GM19468 (cell line): Measurements from ENCODE around the gene COL9A2.

Source experiments
- ATAC-seq: cut with Tn5 transposase; IDR thresholded peaks from one replicate; pipeline ENCODE4 v1.9.1; 2021; ENCODE audit warnings: mild to moderate bottlenecking, moderate library complexity, moderate number of reproducible peaks; ENCODE audit not compliant: unreplicated experiment; ENCODE audit errors: extremely low read depth

Gene COL9A2

DNA sequence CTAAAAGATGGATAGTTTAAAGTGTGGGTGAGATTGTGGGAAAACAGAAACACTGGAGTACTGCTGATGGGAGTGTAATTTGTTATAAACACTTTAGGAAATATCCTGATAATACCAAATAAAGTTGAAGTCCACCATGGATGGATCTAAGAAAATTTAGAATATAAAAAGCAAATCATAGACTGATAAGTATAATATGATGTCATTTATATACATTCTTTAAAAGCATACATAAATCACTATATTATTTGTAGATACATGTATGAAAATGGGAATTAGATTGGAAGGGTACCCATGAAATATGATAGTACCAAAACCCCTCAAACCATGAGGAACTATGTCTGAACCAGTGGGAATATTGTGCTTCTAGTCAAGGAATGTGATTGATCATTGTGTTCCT, 51.2 kb downstream of the COL9A2 start:
- ATAC-seq: no peak

DNA sequence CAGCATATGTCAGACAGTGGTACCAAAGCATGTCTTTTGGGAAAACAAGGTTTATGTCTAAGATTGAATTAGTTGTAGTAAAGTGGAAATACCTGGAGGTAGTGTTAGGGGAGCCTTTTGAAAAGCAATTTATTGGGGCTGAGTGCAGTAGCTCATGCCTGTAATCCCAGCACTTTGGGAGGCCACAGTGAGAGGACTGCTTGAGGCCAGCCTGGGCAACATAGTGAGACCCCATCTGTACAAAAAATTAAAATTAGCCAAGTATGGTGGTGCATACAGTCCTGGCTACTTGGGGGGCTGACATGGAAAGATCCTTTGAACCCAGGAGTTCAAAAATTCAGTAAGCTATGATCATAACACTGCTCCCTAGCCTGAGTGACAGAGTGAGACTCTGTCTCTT, 51.8 kb downstream of the COL9A2 start:
- no peak for ATAC-seq

DNA sequence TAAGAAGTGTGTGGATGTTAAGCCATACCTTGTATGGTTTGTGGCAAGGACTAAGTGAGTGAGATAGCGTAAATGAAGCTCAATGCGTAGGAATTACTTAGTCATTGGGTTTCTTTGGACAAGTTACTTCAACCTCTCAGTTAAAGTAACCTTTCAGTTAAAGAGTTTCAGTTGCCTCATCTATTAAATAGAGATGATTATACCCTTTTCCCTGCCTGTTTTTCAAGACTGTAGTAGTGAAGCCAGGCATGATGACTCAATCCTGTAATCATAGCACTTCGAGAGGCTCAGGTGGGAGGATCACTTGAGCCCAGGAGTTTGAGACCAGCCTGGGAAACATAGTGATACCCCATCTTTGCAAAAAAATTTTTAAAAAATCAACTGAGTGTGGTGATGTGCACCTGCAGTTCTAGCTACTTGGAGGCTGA, 52.7 kb downstream of the COL9A2 start:
- no peak for ATAC-seq

DNA sequence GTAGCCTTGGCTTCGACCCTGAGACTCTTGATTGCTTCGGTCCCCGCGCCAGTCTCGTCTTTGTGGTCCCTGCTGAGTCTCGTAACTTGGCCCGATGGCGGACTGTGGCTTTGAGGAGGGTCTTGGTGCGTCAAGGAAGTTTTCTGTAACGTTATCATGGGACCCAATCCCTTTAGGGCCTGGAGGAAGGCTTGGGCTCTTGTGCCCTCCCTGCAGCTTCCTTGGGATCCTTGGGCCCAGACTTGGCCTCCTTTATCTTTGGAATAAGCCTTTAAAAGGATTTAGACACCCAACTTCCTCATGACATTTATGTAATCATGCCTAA, 58.7 kb downstream of the COL9A2 start:
- ATAC-seq: no peak

DNA sequence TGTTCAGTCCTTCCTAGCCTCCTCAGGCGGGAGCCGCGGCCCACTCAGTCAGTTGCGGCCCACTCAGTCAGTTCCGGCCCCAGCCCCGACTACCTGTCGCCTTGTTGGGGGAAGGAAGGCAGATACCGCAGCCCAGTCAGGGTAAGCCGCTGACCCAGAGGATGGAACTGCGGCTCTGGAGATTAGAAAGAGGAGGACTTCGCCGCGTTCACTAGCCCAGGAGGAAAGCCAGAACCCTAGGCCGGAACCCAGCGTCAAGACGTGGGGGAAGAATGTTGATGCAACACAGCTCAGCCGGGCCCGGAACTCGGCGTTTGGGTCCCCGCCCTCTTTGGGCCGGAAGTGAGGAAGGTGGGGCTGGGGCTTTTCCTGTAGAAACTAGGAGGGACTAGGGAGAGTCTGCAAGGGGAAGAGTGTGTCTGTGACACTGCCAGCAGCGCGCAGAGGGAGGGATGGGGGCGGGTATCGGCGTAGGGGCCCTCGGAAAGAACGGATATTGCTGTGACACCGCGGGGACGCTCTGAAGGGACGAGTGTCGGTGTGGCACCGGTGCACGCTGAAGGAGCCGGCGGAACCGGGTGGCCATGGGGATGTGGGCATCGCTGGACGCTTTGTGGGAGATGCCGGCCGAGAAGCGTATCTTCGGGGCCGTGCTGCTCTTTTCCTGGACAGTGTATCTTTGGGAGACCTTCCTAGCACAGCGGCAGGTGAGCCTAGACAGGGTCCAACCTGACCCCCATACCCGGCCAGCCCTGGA, 59.2 kb downstream of the COL9A2 start, which contains the start of gene ZMPSTE24:
ZMPSTE24 (plus strand) TSS at position 549 of the 757 bp plus-strand sequence; CDS start at position 585, 36 bp downstream.
- ATAC-seq: peak; percentile 56

DNA sequence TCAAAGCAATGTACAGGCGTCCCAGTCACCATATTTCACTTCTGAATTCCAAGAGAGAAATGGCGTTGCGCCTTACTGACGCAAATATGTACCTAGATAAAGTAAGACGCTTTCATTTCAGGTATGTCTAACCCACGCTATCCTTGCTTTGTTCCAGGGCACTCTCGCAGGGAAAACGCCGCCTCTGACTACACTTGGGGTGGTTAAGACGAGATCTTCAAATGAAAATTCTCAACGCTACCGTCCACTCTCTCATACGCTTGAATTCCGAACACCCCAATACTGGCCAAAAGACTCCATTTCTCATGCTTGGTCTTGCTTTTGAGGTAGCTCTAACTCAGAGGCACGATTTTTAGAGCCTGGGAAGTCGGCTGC, 59.8 kb downstream of the COL9A2 start:
- no peak for ATAC-seq

DNA sequence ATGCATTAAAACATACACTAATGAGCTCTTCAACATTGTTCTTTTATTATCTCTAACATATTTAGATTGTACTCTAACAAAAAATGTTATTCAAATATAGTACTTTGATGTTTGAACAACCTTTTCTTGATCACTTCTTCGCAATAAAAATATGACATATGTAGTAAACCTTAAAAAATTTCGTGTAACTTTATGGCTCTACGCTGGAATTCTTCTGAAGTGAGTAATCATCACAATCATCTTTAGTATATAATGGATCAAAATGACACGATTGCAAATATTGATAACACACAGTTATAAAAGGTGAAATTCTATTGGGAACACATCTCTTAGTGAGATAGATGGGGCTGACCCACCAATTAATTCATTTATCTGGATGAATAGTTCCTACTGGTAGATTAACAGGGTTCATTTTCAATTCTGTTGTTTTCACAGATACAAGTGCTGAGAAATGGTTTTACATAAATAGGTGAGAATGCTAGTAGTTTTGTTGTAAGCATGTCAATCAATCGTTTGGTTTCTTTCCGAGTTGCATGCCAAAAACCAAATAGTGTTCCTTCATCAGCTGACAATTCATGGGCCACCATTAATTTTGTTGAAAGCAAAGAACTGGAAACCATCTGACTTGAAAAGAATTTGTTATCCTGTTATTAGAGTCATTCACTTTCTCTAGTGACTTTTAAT, 60.5 kb downstream of the COL9A2 start:
- ATAC-seq: no peak

DNA sequence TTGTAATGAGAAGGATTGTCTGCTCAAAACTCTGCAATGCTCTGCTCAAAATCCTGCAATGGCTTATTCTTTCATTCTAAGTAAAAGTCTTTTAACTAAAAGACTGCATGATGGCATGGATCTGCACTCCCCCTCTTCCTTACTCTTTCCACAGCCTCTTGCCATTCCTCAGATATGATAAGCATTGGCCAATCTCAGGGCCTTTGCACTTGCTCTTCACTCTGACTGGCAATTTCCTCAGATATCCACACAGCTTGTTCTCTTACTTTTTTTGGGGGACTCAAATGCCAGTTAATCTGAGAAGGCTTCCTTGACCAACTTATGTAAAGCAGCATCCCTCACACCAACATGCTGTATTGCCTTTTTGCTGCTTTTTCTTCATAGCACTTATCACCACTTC, 61.9 kb downstream of the COL9A2 start:
- no peak for ATAC-seq

DNA sequence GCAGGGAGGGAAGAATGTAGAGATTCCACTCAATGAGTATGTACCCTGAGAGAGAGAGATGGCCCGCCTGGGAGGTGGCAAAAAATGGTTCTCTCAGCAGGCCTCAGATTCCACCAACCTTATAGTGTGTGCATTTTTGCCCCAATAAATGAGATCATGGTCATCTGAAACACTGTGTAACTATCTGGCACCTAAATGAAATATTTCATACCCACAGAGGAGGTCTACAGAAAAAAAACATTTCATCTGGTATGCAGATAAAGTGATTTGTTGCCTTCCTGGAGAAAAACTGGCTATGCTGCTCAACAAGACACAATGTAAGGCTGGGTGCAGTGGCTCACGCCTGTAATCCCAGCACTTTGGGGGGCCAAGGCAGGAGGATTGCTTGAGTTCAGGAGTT, 64.5 kb downstream of the COL9A2 start:
- ATAC-seq: no peak

DNA sequence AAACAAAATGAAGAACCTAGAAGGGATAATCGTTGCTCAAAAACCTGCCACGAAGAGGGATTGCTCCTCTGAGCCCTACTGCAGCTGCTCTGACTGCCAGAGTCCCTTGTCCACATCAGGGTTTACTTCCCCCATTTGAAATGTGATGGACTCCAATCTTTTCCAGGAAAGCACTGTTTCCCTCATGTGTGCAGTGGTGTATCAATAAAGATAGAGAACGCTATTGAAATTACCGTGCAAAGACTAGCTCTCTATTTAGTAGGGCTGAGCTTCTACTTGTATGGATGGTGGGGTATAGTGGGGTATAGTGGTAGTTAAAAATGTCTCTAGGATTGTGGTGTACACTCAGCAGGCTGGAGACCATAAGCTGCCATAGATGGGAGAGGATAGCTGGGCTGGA, 65.6 kb downstream of the COL9A2 start:
- no peak for ATAC-seq
